K562 (cell line): Measurements from ENCODE around the gene EPS8. TPM values are rescaled to one million over a fixed set of nuclear protein-coding genes. Genes with fewer than 3 reads are reported as not detected.

ENCODE experiments used
- ATAC-seq: fragments of 200-7000 bp; cut with Tn5 transposase; 3 replicates; pipeline ENCODE4 v1.9.1; 2020; ENCODE audit warnings: moderate library complexity
- BruUV-seq: library from RNA; stranded (reverse); fragments of 400-500 nt; replicated peaks from 2 replicates; lab custom pipeline; 2021; lab: Mats Ljungman, UMichigan
- CTCF ChIA-PET: fragments of 300-600 bp; formaldehyde crosslinking; extraction: SDS; loops from one replicate; lab custom pipeline; 2021; ENCODE audit warnings: low intra/inter-chr PET ratio; lab: Yijun Ruan, JAX
- POLR2A ChIA-PET: fragments of 300-600, 350-650 bp; sonication (Branson Sonifier 250); formaldehyde crosslinking; extraction: SDS; loops from one replicate; lab custom pipeline; 2021; ENCODE audit warnings: antibody characterized with exemption, inconsistent platforms; lab: Yijun Ruan, JAX
- DNase-seq, 4 experiments: peaks; one replicate each; pipeline versions ENCODE4 v3.0.0 to v3.0.0-alpha.2; 2011 to 2018; ENCODE audit warnings: low spot score in 3 of 4, mixed read lengths in 3 of 4; ENCODE audit errors: extremely low read depth in 1 of 4
- FAIRE-seq: peaks from 2 replicates; lab custom pipeline; 2011; peaks lifted over from hg19 to GRCh38; lab: Jason Lieb, UNC
- H2AFZ ChIP-seq: 2 replicates; pipeline ENCODE4 v1.6.0; 2011; ENCODE audit warnings: low read depth, low read length, control low read depth, inconsistent platforms
- H3K27ac ChIP-seq: fragments of 200-600 bp; 3 replicates; pipeline ENCODE4 v1.8.0; 2011; ENCODE audit warnings: low read depth, mild to moderate bottlenecking, control low read depth, inconsistent platforms, low read length, moderate library complexity, mixed read lengths; ENCODE audit errors: extremely low read depth
- H3K27me3 ChIP-seq, 2 experiments: fragments of 300-600 bp in 1 of 2; 2 replicates in 1 of 2; 3 replicates in 1 of 2; pipeline versions ENCODE4 v1.6.0 to v1.8.0; 2011; ENCODE audit warnings: inconsistent platforms in 2 of 2, low read length in 2 of 2, mild to moderate bottlenecking in 1 of 2, mixed read lengths in 1 of 2, moderate library complexity in 1 of 2; ENCODE audit not compliant: control insufficient read depth in 2 of 2, insufficient read depth in 2 of 2
- H3K36me3 ChIP-seq: fragments of 300-600 bp; 3 replicates; pipeline ENCODE4 v1.8.0; 2011; ENCODE audit warnings: mild to moderate bottlenecking, low read length, inconsistent platforms; ENCODE audit not compliant: control insufficient read depth, insufficient read depth
- H3K4me1 ChIP-seq, 2 experiments: fragments of 200-600 bp in 1 of 2; replicated peaks in 1 of 2; 2 replicates in 1 of 2; 3 replicates in 1 of 2; pipeline versions ENCODE4 v1.5.1 to v1.8.0; 2011; ENCODE audit warnings: inconsistent platforms in 2 of 2, low read length in 2 of 2, mild to moderate bottlenecking in 1 of 2, mixed read lengths in 1 of 2, moderate library complexity in 1 of 2; ENCODE audit not compliant: control insufficient read depth in 2 of 2, insufficient read depth in 2 of 2
- H3K4me2 ChIP-seq: 2 replicates; pipeline ENCODE4 v1.6.1; 2011; ENCODE audit warnings: low read length, control low read depth, inconsistent platforms, mixed read lengths; ENCODE audit not compliant: insufficient read depth
- H3K4me3 ChIP-seq: fragments of 200-600 bp; sonication (generic), shearing (Covaris generic); 2 replicates; pipeline ENCODE4 v1.5.1; 2016; ENCODE audit warnings: control low read depth, inconsistent platforms
- H3K79me2 ChIP-seq: fragments of 200-600 bp; 3 replicates; pipeline ENCODE4 v1.8.0; 2011; ENCODE audit warnings: low read length, inconsistent platforms; ENCODE audit not compliant: control insufficient read depth, insufficient read depth
- H3K9ac ChIP-seq, 2 experiments: 2 replicates each; pipeline versions ENCODE4 v1.6.0 to v1.6.1; 2011; ENCODE audit warnings: low read depth in 2 of 2, low read length in 2 of 2, control low read depth in 1 of 2, inconsistent platforms in 1 of 2, mild to moderate bottlenecking in 1 of 2, mixed read lengths in 1 of 2; ENCODE audit not compliant: insufficient read depth in 1 of 2
- H3K9me1 ChIP-seq: one replicate; pipeline ENCODE4 v1.6.0; 2011; ENCODE audit warnings: inconsistent platforms, mild to moderate bottlenecking, low read length, moderate library complexity; ENCODE audit not compliant: control insufficient read depth, insufficient read depth
- H3K9me3 ChIP-seq: replicated peaks from 2 replicates; pipeline ENCODE4 v1.5.1; 2011; ENCODE audit warnings: low read depth, low read length, inconsistent platforms; ENCODE audit not compliant: control insufficient read depth, insufficient read depth
- H4K20me1 ChIP-seq: replicated peaks from 2 replicates; pipeline ENCODE4 v1.6.1; 2011; ENCODE audit warnings: low read length, inconsistent platforms, mixed read lengths; ENCODE audit not compliant: control insufficient read depth, insufficient read depth
- ARID1B ChIP-seq: fragments of 450-650 bp; IDR thresholded peaks from 2 replicates; pipeline ENCODE4 v1.6.1; 2016; ENCODE audit warnings: antibody characterized with exemption, mild to moderate bottlenecking, inconsistent platforms
- ATF7 ChIP-seq: fragments of 450-650 bp; IDR thresholded peaks from 2 replicates; pipeline ENCODE4 v1.7.1; 2014; ENCODE audit warnings: mild to moderate bottlenecking, moderate library complexity
- BDP1 ChIP-seq: IDR thresholded peaks from 3 replicates; pipeline ENCODE4 v1.6.1; 2011; ENCODE audit not compliant: insufficient read length, insufficient read depth
- CEBPG ChIP-seq, 3 experiments: fragments of 200-800 bp in 1 of 3; sonication (Bioruptor generic) in 1 of 3; sonication (generic) in 1 of 3; formaldehyde crosslinking in 1 of 3; IDR thresholded peaks in 2 of 3; conservative IDR thresholded peaks in 1 of 3; 2 replicates each; pipeline versions ENCODE4 v1.6.1 to v1.8.0; 2016 to 2022; ENCODE audit warnings: missing compliant biosample characterization in 2 of 3, missing genetic modification characterization in 2 of 3, mild to moderate bottlenecking in 1 of 3, missing genetic modification reagents in 1 of 3
- DNMT1 ChIP-seq: fragments of 450-650 bp; IDR thresholded peaks from 2 replicates; pipeline ENCODE4 v1.6.1; 2016; ENCODE audit warnings: antibody characterized with exemption, mild to moderate bottlenecking
- EHMT2 ChIP-seq: fragments of 450-650 bp; IDR thresholded peaks from 2 replicates; pipeline ENCODE4 v1.6.1; 2018; ENCODE audit warnings: antibody characterized with exemption
- FOXJ2 ChIP-seq: fragments of 200-800 bp; sonication (Bioruptor generic); IDR thresholded peaks from 2 replicates; pipeline ENCODE4 v1.6.1; 2016; ENCODE audit warnings: missing genetic modification characterization, missing compliant biosample characterization
- GATAD2A ChIP-seq: fragments of 450-650 bp; IDR thresholded peaks from 2 replicates; pipeline ENCODE4 v1.6.1; 2017
- GATAD2B ChIP-seq: fragments of 450-650 bp; IDR thresholded peaks from 2 replicates; pipeline ENCODE4 v1.6.1; 2017; ENCODE audit warnings: mild to moderate bottlenecking, borderline replicate concordance
- MCM2 ChIP-seq: fragments of 450-650 bp; IDR thresholded peaks from 2 replicates; pipeline ENCODE4 v1.6.1; 2017; ENCODE audit warnings: low read depth, mild to moderate bottlenecking
- PHTF2 ChIP-seq: fragments of 250-450 bp; sonication (Bioruptor Pico); IDR thresholded peaks from 2 replicates; pipeline ENCODE4 v1.5.0; 2021; ENCODE audit warnings: mild to moderate bottlenecking
- POU5F1 ChIP-seq: fragments of 150-350 bp; IDR thresholded peaks from 2 replicates; pipeline ENCODE4 v1.6.1; 2014; ENCODE audit warnings: borderline replicate concordance, low read length, low read depth, mild to moderate bottlenecking; ENCODE audit not compliant: partially characterized antibody
- SRSF1 ChIP-seq: fragments of 200-400 bp; formaldehyde crosslinking; IDR thresholded peaks from 2 replicates; pipeline ENCODE4 v1.6.1; 2017; ENCODE audit warnings: mild to moderate bottlenecking, low read depth, low read length, moderate library complexity
- TAL1 ChIP-seq: fragments of 450-650 bp; IDR thresholded peaks from 2 replicates; pipeline ENCODE4 v1.6.1; 2016; ENCODE audit warnings: mild to moderate bottlenecking
- XRCC4 ChIP-seq: IDR thresholded peaks from one replicate; pipeline ENCODE4 v1.6.1; 2011; ENCODE audit not compliant: insufficient read depth, insufficient read length; ENCODE audit errors: extremely low read depth
- ZNF592 ChIP-seq: fragments of 450-650 bp; IDR thresholded peaks from 2 replicates; pipeline ENCODE4 v1.6.1; 2017; ENCODE audit warnings: antibody characterized with exemption, mild to moderate bottlenecking
- WGBS: fragments of 100-300 bp; shearing (Covaris generic); methylation state at CpG from one replicate; pipeline ENCODE4 v1.1.6; 2016; ENCODE audit warnings: low coverage, mixed read lengths; ENCODE audit not compliant: insufficient coverage; ENCODE audit errors: missing lambda C conversion rate; 5-methylcytosine and 5-hydroxymethylcytosine counted together
- in situ Hi-C: fragments of 300-500 bp; cut with MboI; formaldehyde crosslinking; loops from 4 replicates; pipeline ENCODE4 v1.15.0; 2018; ENCODE audit warnings: inconsistent platforms, mixed read lengths
- intact Hi-C: fragments of 100-400 bp; cut with micrococcal nuclease; formaldehyde crosslinking; loops from 2 replicates; pipeline ENCODE4 v1.14.2; 2022
- polyA plus RNA-seq, 8 experiments: library from polyadenylated mRNA; depleted of rRNA in 4 of 8; stranded (reverse) in 5 of 8; unstranded in 3 of 8; fragments of >200 nt; fragmentation: Nextera tagmentation in 2 of 8; fragmentation: Illumina TruSeq in 1 of 8; extraction: Ambion mirVana in 2 of 8; extraction: Trizol in 1 of 8; gene quantifications; 2 replicates each; pipeline versions ENCODE4 v1.2.1 to v1.2.3, GENCODE V29; 2011 to 2014; ENCODE audit warnings: inconsistent platforms in 1 of 8, missing spikeins in 1 of 8
- total RNA-seq, 7 experiments: library from RNA; depleted of rRNA in 6 of 7; stranded (reverse); fragments of >200 nt in 6 of 7; fragmentation: Illumina TruSeq in 2 of 7; extraction: Trizol in 2 of 7; gene quantifications; 2 replicates each; pipeline versions ENCODE4 v1.2.1 to v1.2.3, GENCODE V29; 2011 to 2021; ENCODE audit warnings: low replicate concordance in 1 of 7
- TF ChIP-seq, protein P1 (sequence below): sonication (generic); formaldehyde crosslinking; IDR thresholded peaks from 2 replicates; pipeline ENCODE4 v1.5.0; 2020; ENCODE audit warnings: missing genetic modification reagents
- TF ChIP-seq, protein P2 (sequence below): fragments of 200-800 bp; sonication (Bioruptor generic); IDR thresholded peaks from 2 replicates; pipeline ENCODE4 v1.6.1; 2017; ENCODE audit warnings: missing genetic modification characterization, missing compliant biosample characterization

Gene EPS8
- total and polyA plus RNA-seq, 9 of the 15 experiments (the other 6 are each of a cell fraction or from before 2014, with no cell fraction given), result 0.10 to 1.9 (median 0.33) TPM

GRCh38 chr12:15608941-15609340 lies 180.2 kb downstream of the EPS8 start:
- in situ Hi-C loops, result no loop called here
- H3K4me2 ChIP-seq, result no peak overlapping the region
- ChIA-PET CTCF (no interaction called here), POLR2A (no interaction called here)
- no peaks in the 10 kb centered on the region for H3K4me1 ChIP-seq
- no peak for FAIRE-seq
- no peak overlapping the region for H3K4me3 ChIP-seq
- no peak for TF ChIP-seq POU5F1
- no peak for TF ChIP-seq PHTF2 (CRISPR knock-in tag)
- no peak for TF ChIP-seq BDP1
- no peak for TF ChIP-seq ARID1B
- TF ChIP-seq EHMT2, result no peak
- no peak for TF ChIP-seq GATAD2B
- TF ChIP-seq TAL1, result no peak
- TF ChIP-seq GATAD2A, result no peak
- no peak for TF ChIP-seq CEBPG (CRISPR knock-in tag; IDR thresholded peaks at IDR 0.05)
- no peak for TF ChIP-seq CEBPG (tag; conservative IDR thresholded peaks at IDR 0.05 in 1 of 2, IDR thresholded peaks at IDR 0.05 in 1 of 2)
- no peak for TF ChIP-seq MCM2
- no peak for TF ChIP-seq XRCC4
- TF ChIP-seq DNMT1, result no peak
- no peak for TF ChIP-seq SRSF1
- TF ChIP-seq FOXJ2 (tag), result no peak
- TF ChIP-seq, protein P1, sequence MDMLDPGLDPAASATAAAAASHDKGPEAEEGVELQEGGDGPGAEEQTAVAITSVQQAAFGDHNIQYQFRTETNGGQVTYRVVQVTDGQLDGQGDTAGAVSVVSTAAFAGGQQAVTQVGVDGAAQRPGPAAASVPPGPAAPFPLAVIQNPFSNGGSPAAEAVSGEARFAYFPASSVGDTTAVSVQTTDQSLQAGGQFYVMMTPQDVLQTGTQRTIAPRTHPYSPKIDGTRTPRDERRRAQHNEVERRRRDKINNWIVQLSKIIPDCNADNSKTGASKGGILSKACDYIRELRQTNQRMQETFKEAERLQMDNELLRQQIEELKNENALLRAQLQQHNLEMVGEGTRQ (CRISPR knock-in tag), result no peak
- TF ChIP-seq, protein P2, sequence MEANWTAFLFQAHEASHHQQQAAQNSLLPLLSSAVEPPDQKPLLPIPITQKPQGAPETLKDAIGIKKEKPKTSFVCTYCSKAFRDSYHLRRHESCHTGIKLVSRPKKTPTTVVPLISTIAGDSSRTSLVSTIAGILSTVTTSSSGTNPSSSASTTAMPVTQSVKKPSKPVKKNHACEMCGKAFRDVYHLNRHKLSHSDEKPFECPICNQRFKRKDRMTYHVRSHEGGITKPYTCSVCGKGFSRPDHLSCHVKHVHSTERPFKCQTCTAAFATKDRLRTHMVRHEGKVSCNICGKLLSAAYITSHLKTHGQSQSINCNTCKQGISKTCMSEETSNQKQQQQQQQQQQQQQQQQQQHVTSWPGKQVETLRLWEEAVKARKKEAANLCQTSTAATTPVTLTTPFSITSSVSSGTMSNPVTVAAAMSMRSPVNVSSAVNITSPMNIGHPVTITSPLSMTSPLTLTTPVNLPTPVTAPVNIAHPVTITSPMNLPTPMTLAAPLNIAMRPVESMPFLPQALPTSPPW (CRISPR knock-in tag), result no peak
- no peak for TF ChIP-seq ATF7
- TF ChIP-seq ZNF592, result no peak
- no peaks in the 10 kb centered on the region for H3K9me3 ChIP-seq
- no peak for ATAC-seq
- no peaks in the 10 kb centered on the region for H3K9me1 ChIP-seq
- no peaks in the 10 kb centered on the region for H3K79me2 ChIP-seq
- DNase-seq, result no peak
- H3K27me3 ChIP-seq, result no peaks in the 10 kb centered on the region
- no peak overlapping the region for H3K9ac ChIP-seq
- H3K36me3 ChIP-seq, result no peaks in the 10 kb centered on the region
- no peak overlapping the region for H2AFZ ChIP-seq
- H3K27ac ChIP-seq, result no peak overlapping the region
- no TSS peak for BruUV-seq
- WGBS, result 0% methylated on average over 1 of the region's 1 CpG
- no peaks in the 10 kb centered on the region for H4K20me1 ChIP-seq
- intact Hi-C loops, result no loop called here
